Colonic mucosa (tissue), 4 donors: ENCODE results near the gene ASPHD2. TPM values are rescaled to one million over a fixed set of nuclear protein-coding genes. Genes with fewer than 3 reads are reported as not detected.
"Not testable (repeated sequence)": the region's sequence is repeated elsewhere in the genome, so short reads cannot be mapped to it uniquely, and the experiment has no call there.

Experiments
- DNase-seq: peaks from one replicate; pipeline ENCODE4 v3.0.0-alpha.2; 2020
- H3K27ac ChIP-seq: fragments of 200-600 bp; one replicate; pipeline ENCODE4 v1.8.0; 2021
- H3K27me3 ChIP-seq: fragments of 200-600 bp; one replicate; pipeline ENCODE4 v1.8.0; 2021
- H3K36me3 ChIP-seq: fragments of 200-600 bp; one replicate; pipeline ENCODE4 v1.8.0; 2021
- H3K4me1 ChIP-seq: fragments of 200-600 bp; one replicate; pipeline ENCODE4 v1.8.0; 2021; ENCODE audit warnings: mild to moderate bottlenecking
- H3K4me3 ChIP-seq: fragments of 200-600 bp; one replicate; pipeline ENCODE4 v1.8.0; 2021
- H3K9ac ChIP-seq, 2 donors: one replicate each; pipeline ENCODE4 v1.7.0; 2013; ENCODE audit warnings: control low read depth in 2 of 2, low read depth in 2 of 2, low read length in 2 of 2
- H3K9me3 ChIP-seq: fragments of 200-600 bp; one replicate; pipeline ENCODE4 v1.8.0; 2021
- CTCF ChIP-seq: fragments of 200-600 bp; IDR thresholded peaks from one replicate; pipeline ENCODE4 v1.8.0; 2022; ENCODE audit warnings: antibody characterized with exemption, mild to moderate bottlenecking
- intact Hi-C: fragments of 100-400 bp; cut with DNase I; formaldehyde crosslinking; loops from one replicate; pipeline ENCODE4 v1.14.1; 2022
- total RNA-seq, 2 donors: library from RNA; stranded (reverse); fragmentation: NEBNext Ultra II Directional in 1 of 2; extraction: Animal tissue kit (Norgen Biotek cat#: 25700) in 1 of 2; gene quantifications; one replicate each; pipeline ENCODE4 v1.2.1, GENCODE V29; 2021
- donor health status: healthy.
- donor health status: DM: no; HTN: no; CAD: no.
- donor health status: DM: no; HTN: no; CAD: no.

The ASPHD2 gene
- total RNA-seq, 2 donors from 2014 or later, result 3.8 to 4.3 TPM

GRCh38 chr22:26398741-26399153 lies 30.3 kb upstream of the ASPHD2 start:
- no peaks in the 10 kb centered on the region for H3K27me3 ChIP-seq
- intact Hi-C loops, result loop anchor here (2.0 kb wide), 1 partner anchor 62 kb away; no protein-coding TSS in a partner anchor
- H3K4me3 ChIP-seq, result no peak overlapping the region
- DNase-seq, result peak; percentile 56
- H3K4me1 ChIP-seq, result no peaks in the 10 kb centered on the region
- peak; percentile 70 for TF ChIP-seq CTCF
- no peaks in the 10 kb centered on the region for H3K36me3 ChIP-seq
- no peak overlapping the region for H3K27ac ChIP-seq
- H3K9ac ChIP-seq, result no peak overlapping the region
- no peaks in the 10 kb centered on the region for H3K9me3 ChIP-seq

GRCh38 chr22:26399289-26399688 lies 29.8 kb upstream of the ASPHD2 start:
- no peaks in the 10 kb centered on the region for H3K36me3 ChIP-seq
- H3K4me1 ChIP-seq, result no peaks in the 10 kb centered on the region
- H3K27ac ChIP-seq, result no peak overlapping the region
- TF ChIP-seq CTCF, result no peak
- H3K4me3 ChIP-seq, result no peak overlapping the region
- H3K9ac ChIP-seq, result no peak overlapping the region
- intact Hi-C loops, result loop anchor here (2.0 kb wide), 1 partner anchor 62 kb away; no protein-coding TSS in a partner anchor
- no peak for DNase-seq
- no peaks in the 10 kb centered on the region for H3K27me3 ChIP-seq
- no peaks in the 10 kb centered on the region for H3K9me3 ChIP-seq

- no peak overlapping the region for H3K9ac ChIP-seq
- H3K36me3 ChIP-seq, result no peaks in the 10 kb centered on the region
- H3K27me3 ChIP-seq, result no peaks in the 10 kb centered on the region
- H3K9me3 ChIP-seq, result no peaks in the 10 kb centered on the region
- intact Hi-C loops, result no loop called here
- no peaks in the 10 kb centered on the region for H3K4me1 ChIP-seq
- no peak for TF ChIP-seq CTCF
- DNase-seq, result no peak
- no peak overlapping the region for H3K4me3 ChIP-seq
- H3K27ac ChIP-seq, result no peak overlapping the region
Measured at GRCh38 chr22:26401726-26402125, 27.3 kb upstream of the ASPHD2 start.

GRCh38 chr22:26404851-26405421 lies 24.1 kb upstream of the ASPHD2 start:
- no peaks in the 10 kb centered on the region for H3K36me3 ChIP-seq
- no peaks in the 10 kb centered on the region for H3K4me1 ChIP-seq
- no peak for DNase-seq
- intact Hi-C loops, result no loop called here
- H3K9ac ChIP-seq, result no peak overlapping the region
- no peak overlapping the region for H3K27ac ChIP-seq
- TF ChIP-seq CTCF, result no peak
- H3K9me3 ChIP-seq, result no peaks in the 10 kb centered on the region
- H3K27me3 ChIP-seq, result no peaks in the 10 kb centered on the region
- no peak overlapping the region for H3K4me3 ChIP-seq

- intact Hi-C loops, result no loop called here
- no peak overlapping the region for H3K27ac ChIP-seq
- no peak overlapping the region for H3K4me3 ChIP-seq
- no peaks in the 10 kb centered on the region for H3K36me3 ChIP-seq
- no peak overlapping the region for H3K9ac ChIP-seq
- no peaks in the 10 kb centered on the region for H3K4me1 ChIP-seq
- no peak for TF ChIP-seq CTCF
- no peaks in the 10 kb centered on the region for H3K9me3 ChIP-seq
- no peaks in the 10 kb centered on the region for H3K27me3 ChIP-seq
- no peak for DNase-seq
Measured at GRCh38 chr22:26406118-26406517, 22.9 kb upstream of the ASPHD2 start.

GRCh38 chr22:26408562-26409220 lies 20.4 kb upstream of the ASPHD2 start:
- H3K27me3 ChIP-seq, H3K27ac ChIP-seq, H3K4me3 ChIP-seq, H3K9me3 ChIP-seq, intact Hi-C loops, H3K36me3 ChIP-seq, H3K9ac ChIP-seq, DNase-seq, H3K4me1 ChIP-seq: not testable (repeated sequence)
